Left ventricle myocardium inferior (tissue), 1 donor: Measurements from ENCODE around the gene LSP1. TPM values are rescaled to one million over a fixed set of nuclear protein-coding genes. Genes with fewer than 3 reads are reported as not detected.
A peak's percentile ranks its signal among the peaks of the same experiment; 100 is the strongest.

Experiments used
- DNase-seq: peaks from one replicate; pipeline ENCODE4 v3.0.0-alpha.2; 2020
- H3K27ac ChIP-seq: fragments of 200-600 bp; replicated peaks from 2 replicates; pipeline ENCODE4 v1.8.0; 2021
- H3K27me3 ChIP-seq: fragments of 200-600 bp; 2 replicates; pipeline ENCODE4 v1.8.0; 2021; ENCODE audit warnings: low read depth
- H3K36me3 ChIP-seq: fragments of 200-600 bp; 2 replicates; pipeline ENCODE4 v1.8.0; 2021
- H3K4me1 ChIP-seq: fragments of 200-600 bp; 2 replicates; pipeline ENCODE4 v1.8.0; 2021
- H3K4me3 ChIP-seq: fragments of 200-600 bp; 2 replicates; pipeline ENCODE4 v1.8.0; 2021; ENCODE audit warnings: mild to moderate bottlenecking, moderate library complexity
- H3K9me3 ChIP-seq: fragments of 200-600 bp; replicated peaks from 2 replicates; pipeline ENCODE4 v1.8.0; 2021
- CTCF ChIP-seq: fragments of 200-600 bp; IDR thresholded peaks from 2 replicates; pipeline ENCODE4 v1.8.0; 2021; ENCODE audit warnings: antibody characterized with exemption, mild to moderate bottlenecking, borderline replicate concordance
- intact Hi-C: fragments of 100-400 bp; cut with micrococcal nuclease; formaldehyde crosslinking; loops from one replicate; pipeline ENCODE4 v1.11.0; 2022
- total RNA-seq: library from RNA; stranded (reverse); fragmentation: NEBNext Ultra II Directional; extraction: Animal tissue kit (Norgen Biotek cat#: 25700); gene quantifications from one replicate; pipeline ENCODE4 v1.2.1, GENCODE V29; 2021
- donor health status: DM: no; HTN: yes; CAD: no; lungs with severe emphysema.

The LSP1 gene
- total RNA-seq, 1 donor from 2014 or later: 19.7 TPM

- Histone ChIP-seq H3K27ac (peak overlapping the region; percentile 80), H3K4me1 (peaks cover 66% of the 10 kb centered on the region), H3K9me3 (no peaks in the 10 kb centered on the region), H3K4me3 (no peak overlapping the region), H3K36me3 (no peaks in the 10 kb centered on the region), H3K27me3 (no peaks in the 10 kb centered on the region)
- intact Hi-C loops: no loop called here
- peak; percentile 78 for DNase-seq
- no peak for TF ChIP-seq CTCF
These were observed 10.5 kb upstream of the LSP1 start for GRCh38 chr11:1842149-1843097.

GRCh38 chr11:1843098-1843473 is 9.8 kb upstream of the LSP1 start:
- intact Hi-C loops: no loop called here
- no peak for TF ChIP-seq CTCF
- DNase-seq: no peak

GRCh38 chr11:1843796-1844195 is 9.1 kb upstream of the LSP1 start:
- no peaks in the 10 kb centered on the region for H3K9me3 ChIP-seq
- peak overlapping the region; percentile 80 for H3K27ac ChIP-seq
- intact Hi-C loops: no loop called here
- no peaks in the 10 kb centered on the region for H3K27me3 ChIP-seq
- no peaks in the 10 kb centered on the region for H3K36me3 ChIP-seq
- TF ChIP-seq CTCF: no peak
- H3K4me1 ChIP-seq: peaks cover 56% of the 10 kb centered on the region
- DNase-seq: no peak
- H3K4me3 ChIP-seq: no peak overlapping the region

More at GRCh38 chr11:1843098-1843473, 9.8 kb upstream of the LSP1 start:
- no peak overlapping the region for H3K4me3 ChIP-seq
- no peaks in the 10 kb centered on the region for H3K9me3 ChIP-seq
- no peaks in the 10 kb centered on the region for H3K36me3 ChIP-seq
- no peaks in the 10 kb centered on the region for H3K27me3 ChIP-seq
- peaks cover 59% of the 10 kb centered on the region for H3K4me1 ChIP-seq
- peak overlapping the region; percentile 80 for H3K27ac ChIP-seq

GRCh38 chr11:1844221-1845094 is 8.4 kb upstream of the LSP1 start:
- Histone ChIP-seq H3K27me3 (no peaks in the 10 kb centered on the region), H3K4me1 (peaks cover 51% of the 10 kb centered on the region), H3K36me3 (no peaks in the 10 kb centered on the region), H3K27ac (peak overlapping the region; percentile 80), H3K9me3 (no peaks in the 10 kb centered on the region), H3K4me3 (no peak overlapping the region)
- intact Hi-C loops: no loop called here
- peak; percentile 73 for DNase-seq
- no peak for TF ChIP-seq CTCF

- H3K9me3 ChIP-seq: no peaks in the 10 kb centered on the region
These were observed 7.8 kb upstream of the LSP1 start for GRCh38 chr11:1845095-1845429.

More at GRCh38 chr11:1845095-1845429, 7.8 kb upstream of the LSP1 start:
- TF ChIP-seq CTCF: no peak
- no peak overlapping the region for H3K4me3 ChIP-seq
- no peaks in the 10 kb centered on the region for H3K36me3 ChIP-seq
- no peaks in the 10 kb centered on the region for H3K27me3 ChIP-seq
- H3K27ac ChIP-seq: peak overlapping the region; percentile 80
- DNase-seq: no peak
- intact Hi-C loops: no loop called here
- H3K4me1 ChIP-seq: peaks cover 45% of the 10 kb centered on the region
